ENCODE measurements around the gene KCNIP2.

Gene KCNIP2

GRCh38 chr10:101843032-101844021, at the start of gene KCNIP2:
Gene KCNIP2 (minus strand): TSS chr10:101843800. CDS start chr10:101843568, 232 bp downstream.
- ATAC-seq (ENCODE audit: low read depth) (no peak), DNase-seq (ENCODE audit: low spot score) (no peak)
- H3K27me3 ChIP-seq (ENCODE audit: insufficient read depth, poor library complexity, severe bottlenecking): no peaks in the 10 kb centered on the region
- H3K9me3 ChIP-seq (ENCODE audit: severe bottlenecking): no peaks in the 10 kb centered on the region
- H3K4me1 ChIP-seq (ENCODE audit: insufficient read depth, poor library complexity, severe bottlenecking): peaks cover 4% of the 10 kb centered on the region
- H3K4me3 ChIP-seq (ENCODE audit: severe bottlenecking): no peak within 1 kb of the TSS
- H3K36me3 ChIP-seq (ENCODE audit: low read depth): no peaks in the 10 kb centered on the region
- no peak within 1 kb of the TSS for H3K27ac ChIP-seq (ENCODE audit: poor library complexity, severe bottlenecking)
- peak; percentile 25 for TF ChIP-seq CTCF (IDR thresholded peaks at IDR 0.05; ENCODE audit: poor library complexity, severe bottlenecking)

GRCh38 chr10:101892782-101893391, 49.3 kb upstream of the KCNIP2 start:
- no peaks in the 10 kb centered on the region for H3K27me3 ChIP-seq (ENCODE audit: insufficient read depth, poor library complexity, severe bottlenecking)
- ATAC-seq (ENCODE audit: low read depth) (no peak), DNase-seq (ENCODE audit: low spot score) (no peak)
- H3K4me1 ChIP-seq (ENCODE audit: insufficient read depth, poor library complexity, severe bottlenecking): peaks cover 5% of the 10 kb centered on the region
- no peak for TF ChIP-seq CTCF (IDR thresholded peaks at IDR 0.05; ENCODE audit: poor library complexity, severe bottlenecking)
- H3K9me3 ChIP-seq (ENCODE audit: severe bottlenecking): no peaks in the 10 kb centered on the region
- H3K36me3 ChIP-seq (ENCODE audit: low read depth): peaks cover 7% of the 10 kb centered on the region; the same call in 1 of the 2 replicates
- H3K27ac ChIP-seq (ENCODE audit: poor library complexity, severe bottlenecking): no peak overlapping the region
- no peak overlapping the region for H3K4me3 ChIP-seq (ENCODE audit: severe bottlenecking)

GRCh38 chr10:101889256-101890210, 45.9 kb upstream of the KCNIP2 start:
- Histone ChIP-seq H3K9me3 (ENCODE audit: severe bottlenecking) (no peaks in the 10 kb centered on the region), H3K27ac (ENCODE audit: poor library complexity, severe bottlenecking) (no peak overlapping the region), H3K4me1 (ENCODE audit: insufficient read depth, poor library complexity, severe bottlenecking) (no peaks in the 10 kb centered on the region), H3K4me3 (ENCODE audit: severe bottlenecking) (no peak overlapping the region), H3K27me3 (ENCODE audit: insufficient read depth, poor library complexity, severe bottlenecking) (no peaks in the 10 kb centered on the region), H3K36me3 (ENCODE audit: low read depth) (peaks cover 7% of the 10 kb centered on the region; the same call in 1 of the 2 replicates)
- peak; percentile 85 for TF ChIP-seq CTCF (IDR thresholded peaks at IDR 0.05; ENCODE audit: poor library complexity, severe bottlenecking)
- ATAC-seq (ENCODE audit: low read depth): peak; percentile 73
- DNase-seq (ENCODE audit: low spot score): no peak

GRCh38 chr10:101888251-101888949, 44.8 kb upstream of the KCNIP2 start:
- Histone ChIP-seq H3K4me1 (ENCODE audit: insufficient read depth, poor library complexity, severe bottlenecking) (no peaks in the 10 kb centered on the region), H3K27me3 (ENCODE audit: insufficient read depth, poor library complexity, severe bottlenecking) (no peaks in the 10 kb centered on the region), H3K4me3 (ENCODE audit: severe bottlenecking) (no peak overlapping the region), H3K36me3 (ENCODE audit: low read depth) (peaks cover 7% of the 10 kb centered on the region; the same call in 1 of the 2 replicates), H3K9me3 (ENCODE audit: severe bottlenecking) (no peaks in the 10 kb centered on the region), H3K27ac (ENCODE audit: poor library complexity, severe bottlenecking) (no peak overlapping the region)
- ATAC-seq (ENCODE audit: low read depth): no peak
- TF ChIP-seq CTCF (IDR thresholded peaks at IDR 0.05; ENCODE audit: poor library complexity, severe bottlenecking): no peak
- no peak for DNase-seq (ENCODE audit: low spot score)

All from RWPE2 (cell line).